ENCODE measurements around the gene LSAMP. TPM values are rescaled to one million over a fixed set of nuclear protein-coding genes. Genes with fewer than 3 reads are reported as not detected.
"Not testable (repeated sequence)": the region's sequence is repeated elsewhere in the genome, so short reads cannot be mapped to it uniquely, and the experiment has no call there.

LSAMP gene
- total RNA-seq, 2 experiments from 2014 or later = not detected

GRCh38 chr3:115783426-115783825 lies 661.9 kb downstream of the LSAMP start:
- CTCF ChIA-PET = interaction anchor here (0.7 to 3.3 kb wide), 11 partner anchors 8 to 1399 kb away, joined by 3 to 18 read pairs (median 5); no protein-coding TSS in a partner anchor
- H3K27me3 Mint-ChIP-seq (ENCODE audit: low read depth); DNase-seq; H3K9me3 Mint-ChIP-seq; H3K27ac Mint-ChIP-seq; H3K36me3 Mint-ChIP-seq (ENCODE audit: low read depth): not testable (repeated sequence)
- intact Hi-C loops (cut with micrococcal nuclease) = loop anchor here (10.0 kb wide), 2 partner anchors 959 to 1279 kb away; no protein-coding TSS in a partner anchor
- Mint-ChIP-seq H3K4me3 (peak overlapping the region; percentile 30), H3K4me1 (ENCODE audit: low read depth) (peaks cover 11% of the 10 kb centered on the region)

- intact Hi-C loops (cut with micrococcal nuclease) = no loop called here
- Mint-ChIP-seq H3K4me1 (ENCODE audit: low read depth) (peaks cover 2% of the 10 kb centered on the region), H3K27ac (no peak overlapping the region), H3K9me3 (no peaks in the 10 kb centered on the region), H3K36me3 (ENCODE audit: low read depth) (no peaks in the 10 kb centered on the region), H3K27me3 (ENCODE audit: low read depth) (no peaks in the 10 kb centered on the region), H3K4me3 (no peak overlapping the region)
- no peak for DNase-seq
- CTCF ChIA-PET = no interaction called here
Observed at GRCh38 chr3:115779011-115779410, 666.3 kb downstream of the LSAMP start.

GRCh38 chr3:115772951-115773350 lies 672.3 kb downstream of the LSAMP start:
- intact Hi-C loops (cut with micrococcal nuclease) = no loop called here
- no peak overlapping the region for H3K27ac Mint-ChIP-seq
- DNase-seq = no peak
- H3K4me3 Mint-ChIP-seq = no peak overlapping the region
- CTCF ChIA-PET = interaction anchor here (0.8 kb wide), 1 partner anchor 12 kb away, joined by 3 read pairs; no protein-coding TSS in a partner anchor
- no peaks in the 10 kb centered on the region for H3K36me3 Mint-ChIP-seq (ENCODE audit: low read depth)
- H3K27me3 Mint-ChIP-seq (ENCODE audit: low read depth) = no peaks in the 10 kb centered on the region
- H3K4me1 Mint-ChIP-seq (ENCODE audit: low read depth) = no peaks in the 10 kb centered on the region
- no peaks in the 10 kb centered on the region for H3K9me3 Mint-ChIP-seq

DNA sequence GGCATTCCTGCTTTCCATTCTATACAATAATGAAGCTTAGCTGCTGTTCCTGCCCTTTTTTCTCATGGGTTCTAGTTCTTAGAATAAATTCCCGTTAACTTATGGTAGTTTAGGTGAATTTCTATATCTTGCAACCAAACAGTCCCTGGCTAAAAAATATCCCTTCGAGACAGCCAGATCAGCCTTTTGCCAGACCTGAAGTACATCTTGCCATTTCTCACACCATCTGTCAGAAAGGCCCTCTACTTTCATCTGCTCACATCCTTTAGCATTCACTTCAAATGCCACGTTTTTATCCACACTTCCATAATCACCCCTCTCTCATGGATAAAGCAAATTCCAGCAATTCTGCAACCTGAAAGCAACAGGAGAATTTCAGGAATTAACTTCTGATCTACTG lies 676.6 kb downstream of the LSAMP start:
- no peak overlapping the region for H3K4me3 Mint-ChIP-seq
- intact Hi-C loops (cut with micrococcal nuclease) = no loop called here
- DNase-seq = no peak
- no peaks in the 10 kb centered on the region for H3K9me3 Mint-ChIP-seq
- CTCF ChIA-PET = no interaction called here
- H3K36me3 Mint-ChIP-seq (ENCODE audit: low read depth) = no peaks in the 10 kb centered on the region
- no peaks in the 10 kb centered on the region for H3K4me1 Mint-ChIP-seq (ENCODE audit: low read depth)
- H3K27me3 Mint-ChIP-seq (ENCODE audit: low read depth) = peaks cover 3% of the 10 kb centered on the region
- no peak overlapping the region for H3K27ac Mint-ChIP-seq

GRCh38 chr3:115766587-115767482 lies 678.5 kb downstream of the LSAMP start:
- CTCF ChIA-PET = interaction anchor here (1.8 kb wide), 2 partner anchors 18 to 51 kb away, joined by 4 to 5 read pairs; no protein-coding TSS in a partner anchor
- H3K36me3 Mint-ChIP-seq (ENCODE audit: low read depth) = no peaks in the 10 kb centered on the region
- no peaks in the 10 kb centered on the region for H3K9me3 Mint-ChIP-seq
- intact Hi-C loops (cut with micrococcal nuclease) = no loop called here
- no peak overlapping the region for H3K4me3 Mint-ChIP-seq
- DNase-seq = no peak
- H3K27me3 Mint-ChIP-seq (ENCODE audit: low read depth) = peaks cover 3% of the 10 kb centered on the region
- no peaks in the 10 kb centered on the region for H3K4me1 Mint-ChIP-seq (ENCODE audit: low read depth)
- no peak overlapping the region for H3K27ac Mint-ChIP-seq

DNA sequence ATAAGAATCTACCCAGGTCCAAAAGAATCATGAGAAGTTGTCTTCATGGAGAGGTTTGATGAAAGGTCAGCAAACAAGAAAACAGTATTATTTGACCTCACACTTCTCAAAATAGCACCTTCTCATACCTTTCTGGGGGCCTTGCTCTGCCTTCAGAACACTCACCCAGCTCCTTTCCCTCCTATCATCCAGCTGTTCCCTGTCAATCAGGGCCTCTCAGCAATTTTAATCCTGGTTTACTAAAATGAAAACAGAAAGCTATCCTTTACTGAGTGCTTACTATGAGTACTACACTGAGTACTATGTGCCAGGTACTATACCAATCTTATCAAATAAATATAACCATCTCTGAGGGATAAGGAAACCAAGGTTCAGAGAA lies 683.4 kb downstream of the LSAMP start:
- Mint-ChIP-seq H3K36me3 (ENCODE audit: low read depth) (no peaks in the 10 kb centered on the region), H3K4me1 (ENCODE audit: low read depth) (no peaks in the 10 kb centered on the region), H3K27ac (no peak overlapping the region), H3K9me3 (no peaks in the 10 kb centered on the region), H3K27me3 (ENCODE audit: low read depth) (peaks cover 4% of the 10 kb centered on the region), H3K4me3 (no peak overlapping the region)
- CTCF ChIA-PET = no interaction called here
- no peak for DNase-seq
- intact Hi-C loops (cut with micrococcal nuclease) = no loop called here

DNA sequence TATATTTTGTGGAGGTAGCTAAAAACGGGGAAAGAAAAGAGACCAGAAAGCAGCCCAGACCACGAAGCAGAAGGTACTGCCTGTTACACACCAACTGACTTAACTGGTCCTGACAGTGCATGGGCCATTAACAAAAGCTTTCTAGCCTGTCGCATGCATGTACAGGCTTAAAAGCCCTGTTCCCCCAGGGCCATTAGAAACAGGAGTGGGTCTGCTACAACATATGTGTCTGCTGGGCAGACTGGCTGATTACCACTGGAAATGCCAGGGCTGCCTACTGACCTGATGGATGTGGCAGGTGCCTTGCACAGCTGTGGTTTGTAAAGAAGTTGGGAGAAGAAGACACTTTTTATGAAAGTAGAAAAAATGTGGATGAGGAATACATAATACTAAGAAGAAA lies 684.6 kb downstream of the LSAMP start:
- H3K27me3 Mint-ChIP-seq (ENCODE audit: low read depth) = peaks cover 2% of the 10 kb centered on the region
- no peak overlapping the region for H3K4me3 Mint-ChIP-seq
- no peak for DNase-seq

DNA sequence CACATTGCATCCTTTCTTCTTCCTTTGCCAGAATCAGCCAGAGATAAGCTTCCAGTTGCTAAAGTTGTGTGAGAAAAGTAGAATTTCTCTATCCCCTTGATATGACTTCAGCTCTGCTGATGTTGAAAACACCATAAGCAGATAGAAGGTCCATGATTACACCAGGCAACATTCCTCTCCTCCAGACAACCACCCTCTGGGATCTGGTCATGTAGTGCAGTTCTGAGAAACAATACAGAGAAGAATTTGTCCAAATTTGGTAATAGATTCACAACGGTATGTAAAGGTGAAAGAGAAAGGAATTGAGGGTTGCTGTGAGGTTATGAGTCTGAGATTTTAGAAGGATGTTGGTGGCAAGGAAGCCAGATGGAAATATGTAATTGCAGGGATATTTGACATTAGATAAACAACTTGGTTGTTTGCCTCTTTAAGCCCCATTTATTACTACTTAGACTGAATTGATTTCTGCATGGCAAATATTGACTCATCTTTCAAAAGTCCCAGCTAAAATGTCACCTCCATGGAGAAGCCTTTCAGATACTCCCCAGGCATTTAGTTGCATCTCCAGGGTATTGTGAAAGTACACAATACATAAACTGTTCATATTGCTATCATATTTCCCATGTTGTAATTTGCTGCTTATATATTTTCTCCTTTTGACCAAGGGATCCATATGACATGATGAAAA lies 687.1 kb downstream of the LSAMP start:
- Mint-ChIP-seq H3K27me3 (ENCODE audit: low read depth) (peaks cover 7% of the 10 kb centered on the region), H3K9me3 (no peaks in the 10 kb centered on the region), H3K36me3 (ENCODE audit: low read depth) (no peaks in the 10 kb centered on the region), H3K27ac (no peak overlapping the region), H3K4me1 (ENCODE audit: low read depth) (no peaks in the 10 kb centered on the region), H3K4me3 (no peak overlapping the region)
- intact Hi-C loops (cut with micrococcal nuclease) = no loop called here
- CTCF ChIA-PET = interaction anchor here (1.1 kb wide), 1 partner anchor 66 kb away, joined by 3 read pairs; no protein-coding TSS in a partner anchor
- no peak for DNase-seq

More for the DNA sequence above, 684.6 kb downstream of the LSAMP start:
- no peaks in the 10 kb centered on the region for H3K36me3 Mint-ChIP-seq (ENCODE audit: low read depth)
- H3K27ac Mint-ChIP-seq = no peak overlapping the region
- CTCF ChIA-PET = interaction anchor here (1.2 kb wide), 1 partner anchor 23 kb away, joined by 4 read pairs; no protein-coding TSS in a partner anchor
- no peaks in the 10 kb centered on the region for H3K4me1 Mint-ChIP-seq (ENCODE audit: low read depth)
- intact Hi-C loops (cut with micrococcal nuclease) = no loop called here
- no peaks in the 10 kb centered on the region for H3K9me3 Mint-ChIP-seq

DNA sequence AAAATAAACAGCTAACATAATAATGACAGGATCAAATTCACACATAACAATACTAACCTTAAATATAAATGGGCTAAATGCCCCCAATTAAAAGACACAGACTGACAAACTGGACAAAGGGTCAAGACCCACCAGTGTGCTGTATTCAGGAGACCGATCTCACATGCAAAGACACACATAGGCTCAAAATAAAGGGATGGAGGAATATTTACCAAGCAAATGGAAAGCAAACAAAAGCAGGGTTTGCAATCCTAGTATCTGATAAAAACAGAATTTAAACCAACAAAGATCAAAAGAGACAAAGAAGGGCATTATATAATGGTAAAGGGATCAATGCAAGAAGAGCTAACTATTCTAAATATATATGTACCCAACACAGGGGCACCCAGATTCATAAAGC lies 692.3 kb downstream of the LSAMP start:
- H3K4me1 Mint-ChIP-seq (ENCODE audit: low read depth); H3K9me3 Mint-ChIP-seq; H3K27ac Mint-ChIP-seq; H3K4me3 Mint-ChIP-seq; H3K36me3 Mint-ChIP-seq (ENCODE audit: low read depth); DNase-seq; intact Hi-C loops (cut with micrococcal nuclease): not testable (repeated sequence)
- CTCF ChIA-PET = interaction anchor here (0.7 kb wide), 1 partner anchor 17 kb away, joined by 3 read pairs; no protein-coding TSS in a partner anchor
- peaks cover 12% of the 10 kb centered on the region for H3K27me3 Mint-ChIP-seq (ENCODE audit: low read depth)

Measured in activated naive CD4-positive, alpha-beta T cell treated with anti-CD3 and anti-CD28 coated beads for 36 hours (primary cell).